HFF-Myc (cell line): Measurements from ENCODE around the gene AQP1.

Source experiments
- DNase-seq: peaks from one replicate; pipeline ENCODE4 v3.0.0-alpha.2; 2011; ENCODE audit warnings: low read depth; ENCODE audit errors: extremely low read depth
- H3K4me3 ChIP-seq: replicated peaks from 2 replicates; pipeline ENCODE4 v1.5.1; 2011; ENCODE audit warnings: low read depth, mild to moderate bottlenecking, control low read depth, low read length
- CTCF ChIP-seq: IDR thresholded peaks from 2 replicates; pipeline ENCODE4 v1.5.1; 2012; ENCODE audit warnings: mild to moderate bottlenecking, low read depth, low read length, control low read depth; ENCODE audit errors: missing control alignments

The AQP1 gene

GRCh38 chr7:30881448-30881847, 30.2 kb upstream of the AQP1 start:
- no peak overlapping the region for H3K4me3 ChIP-seq
- DNase-seq, result no peak
- no peak for TF ChIP-seq CTCF

- DNase-seq, result no peak
- H3K4me3 ChIP-seq, result no peak overlapping the region
- TF ChIP-seq CTCF, result no peak
Measured at GRCh38 chr7:30884881-30885280, 26.8 kb upstream of the AQP1 start.

DNA sequence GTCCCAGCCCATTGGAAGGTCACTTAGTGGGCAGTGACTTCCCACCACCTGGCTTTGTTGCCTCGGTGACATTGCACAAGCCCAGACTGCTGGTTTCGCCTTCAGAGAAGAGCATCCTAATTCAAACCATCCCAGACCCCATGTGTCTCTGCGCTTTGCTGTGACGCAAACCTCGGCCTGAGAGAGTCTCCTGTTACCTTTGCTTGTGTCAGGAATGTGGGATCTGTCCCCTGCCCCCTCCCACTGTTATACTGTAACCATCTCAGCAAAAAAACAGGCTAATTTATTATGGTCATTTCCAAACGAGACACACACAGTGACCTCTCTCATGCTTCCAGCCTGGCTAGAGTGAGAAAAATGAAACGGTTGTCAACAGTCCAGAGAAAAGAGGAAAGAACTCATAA, 25.0 kb upstream of the AQP1 start:
- TF ChIP-seq CTCF, result no peak
- peak; percentile 90 for DNase-seq
- no peak overlapping the region for H3K4me3 ChIP-seq

DNA sequence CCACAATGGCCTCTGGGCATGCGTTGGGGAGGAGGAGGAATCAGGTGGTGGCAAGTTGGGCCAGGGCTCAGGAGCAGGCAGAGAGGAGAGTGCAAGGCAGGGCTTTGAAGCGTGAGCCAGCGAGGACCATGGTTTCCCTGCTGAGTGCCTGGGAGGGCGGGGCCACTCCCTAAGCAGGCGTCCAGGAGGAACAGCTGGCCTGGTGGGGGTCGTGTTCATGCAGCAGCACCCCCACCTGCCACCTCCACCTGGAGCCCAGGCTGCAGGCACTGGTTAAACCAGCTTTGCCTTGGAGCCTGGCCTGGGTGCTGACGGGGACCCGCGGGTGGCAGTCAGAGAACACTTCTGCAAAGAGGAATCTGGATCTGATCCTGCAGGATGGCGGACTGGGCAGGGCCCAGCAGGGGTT, 24.2 kb upstream of the AQP1 start:
- no peak for DNase-seq
- no peak overlapping the region for H3K4me3 ChIP-seq
- TF ChIP-seq CTCF, result no peak

DNA sequence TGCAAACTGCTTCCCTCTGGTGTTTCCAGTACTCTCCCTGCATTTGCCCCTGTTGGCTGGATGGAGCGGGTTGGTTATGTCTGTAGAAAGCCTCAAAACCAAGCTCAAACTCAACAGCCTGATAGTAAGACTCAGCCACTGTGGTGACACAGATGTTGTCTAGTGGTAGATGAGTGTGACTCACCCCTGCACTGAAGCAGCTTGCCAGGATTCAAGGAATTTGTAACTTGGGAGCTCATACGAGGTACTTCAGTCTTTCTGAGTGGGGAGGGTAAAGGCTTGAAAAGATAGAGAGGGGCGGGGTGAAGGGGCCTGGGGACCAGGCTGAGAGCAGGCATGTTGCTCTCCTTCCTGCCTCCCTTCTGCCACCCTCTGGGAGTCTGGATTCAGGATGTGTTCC, 22.9 kb upstream of the AQP1 start:
- H3K4me3 ChIP-seq, result no peak overlapping the region
- peak; percentile 86 for DNase-seq
- TF ChIP-seq CTCF, result no peak

GRCh38 chr7:30890226-30890625, 21.4 kb upstream of the AQP1 start:
- TF ChIP-seq CTCF, result no peak
- H3K4me3 ChIP-seq, result no peak overlapping the region
- no peak for DNase-seq

GRCh38 chr7:30893357-30893756, 18.3 kb upstream of the AQP1 start:
- TF ChIP-seq CTCF, result no peak
- DNase-seq, result no peak
- H3K4me3 ChIP-seq, result no peak overlapping the region
